IMR-90 (cell line): ENCODE measurements around the gene NRXN2. TPM values are rescaled to one million over a fixed set of nuclear protein-coding genes. Genes with fewer than 3 reads are reported as not detected.

Source experiments
- ATAC-seq: fragments of 200-7000 bp; cut with Tn5 transposase; 2 replicates; pipeline ENCODE4 v1.9.1; 2020; ENCODE audit warnings: low read depth, mild to moderate bottlenecking, moderate library complexity
- BruUV-seq: library from RNA; stranded (reverse); fragments of 400-500 nt; replicated peaks from 2 replicates; lab custom pipeline; 2021; lab: Mats Ljungman, UMichigan
- CTCF ChIA-PET: fragments of 300-600 bp; formaldehyde crosslinking; extraction: SDS; loops from one replicate; lab custom pipeline; 2021; ENCODE audit warnings: antibody characterized with exemption; lab: Yijun Ruan, JAX
- POLR2A ChIA-PET: fragments of 300-600 bp; sonication (Branson Sonifier 250); formaldehyde crosslinking; loops from one replicate; lab custom pipeline; 2022; ENCODE audit warnings: antibody characterized with exemption; ENCODE audit not compliant: unreplicated experiment; lab: Charles Lee
- DNase-seq: peaks from one replicate; pipeline ENCODE4 v3.0.0; 2013
- H2AFZ ChIP-seq: replicated peaks from 2 replicates; pipeline ENCODE3; 2013; ENCODE audit warnings: low read length, mild to moderate bottlenecking; ENCODE audit not compliant: poor library complexity
- H2AK5ac ChIP-seq: 2 replicates; pipeline ENCODE4 v1.6.1; 2013; ENCODE audit warnings: low read depth, low read length, inconsistent platforms
- H2AK9ac ChIP-seq: replicated peaks from 2 replicates; pipeline ENCODE3; 2013; ENCODE audit warnings: mild to moderate bottlenecking, low read depth, low read length, moderate library complexity; ENCODE audit not compliant: poor library complexity
- H2BK120ac ChIP-seq: 2 replicates; pipeline ENCODE4 v1.6.1; 2013; ENCODE audit warnings: low read depth, low read length, inconsistent platforms
- H2BK15ac ChIP-seq: 3 replicates; pipeline ENCODE4 v1.6.1; 2013; ENCODE audit warnings: low read depth, low read length, inconsistent platforms
- H2BK20ac ChIP-seq: 2 replicates; pipeline ENCODE4 v1.6.1; 2013; ENCODE audit warnings: low read depth, mild to moderate bottlenecking, inconsistent platforms, low read length, moderate library complexity
- H2BK5ac ChIP-seq: 2 replicates; pipeline ENCODE4 v1.6.1; 2013; ENCODE audit warnings: mild to moderate bottlenecking, low read depth, low read length, inconsistent platforms; ENCODE audit not compliant: poor library complexity, severe bottlenecking
- H3K14ac ChIP-seq: replicated peaks from 2 replicates; pipeline ENCODE4 v1.6.1; 2013; ENCODE audit warnings: low read depth, low read length, inconsistent platforms
- H3K18ac ChIP-seq: 2 replicates; pipeline ENCODE4 v1.6.1; 2013; ENCODE audit warnings: low read depth, low read length, control low read depth
- H3K23ac ChIP-seq: 2 replicates; pipeline ENCODE4 v1.6.1; 2013; ENCODE audit warnings: low read depth, low read length, inconsistent platforms
- H3K27ac ChIP-seq: 2 replicates; pipeline ENCODE4 v1.5.1; 2013; ENCODE audit warnings: mild to moderate bottlenecking, control low read depth, low read length; ENCODE audit not compliant: insufficient read depth
- H3K27me3 ChIP-seq: 2 replicates; pipeline ENCODE4 v1.6.1; 2013; ENCODE audit warnings: low read length; ENCODE audit not compliant: control insufficient read depth, insufficient read depth
- H3K36me3 ChIP-seq: 2 replicates; pipeline ENCODE4 v1.6.1; 2013; ENCODE audit warnings: low read length, mixed read lengths; ENCODE audit not compliant: control insufficient read depth, insufficient read depth
- H3K4ac ChIP-seq: 2 replicates; pipeline ENCODE4 v1.6.1; 2013; ENCODE audit warnings: low read depth, low read length, inconsistent platforms
- H3K4me1 ChIP-seq: 2 replicates; pipeline ENCODE4 v1.6.1; 2013; ENCODE audit warnings: low read length, mixed read lengths; ENCODE audit not compliant: control insufficient read depth, insufficient read depth
- H3K4me2 ChIP-seq: 2 replicates; pipeline ENCODE4 v1.6.1; 2013; ENCODE audit warnings: low read depth, mild to moderate bottlenecking, control low read depth, low read length, moderate library complexity
- H3K4me3 ChIP-seq: 2 replicates; pipeline ENCODE4 v1.5.1; 2013; ENCODE audit warnings: low read depth, mild to moderate bottlenecking, control low read depth, low read length, moderate library complexity; ENCODE audit not compliant: insufficient read depth
- H3K56ac ChIP-seq: 2 replicates; pipeline ENCODE4 v1.6.1; 2013; ENCODE audit warnings: low read length, inconsistent platforms; ENCODE audit not compliant: insufficient read depth; ENCODE audit errors: extremely low read depth
- H3K79me1 ChIP-seq, 2 experiments: 2 replicates each; pipeline ENCODE4 v1.6.1; 2013; ENCODE audit warnings: low read length in 2 of 2, inconsistent platforms in 1 of 2, low read depth in 1 of 2
- H3K9ac ChIP-seq: 2 replicates; pipeline ENCODE4 v1.6.1; 2013; ENCODE audit warnings: low read depth, low read length, control low read depth
- H3K9me1 ChIP-seq: 2 replicates; pipeline ENCODE4 v1.6.1; 2013; ENCODE audit warnings: low read length, inconsistent platforms; ENCODE audit not compliant: insufficient read depth
- H3K9me3 ChIP-seq: 2 replicates; pipeline ENCODE4 v1.6.1; 2013; ENCODE audit warnings: low read length; ENCODE audit not compliant: control insufficient read depth, insufficient read depth
- H4K20me1 ChIP-seq: 2 replicates; pipeline ENCODE4 v1.6.1; 2013; ENCODE audit warnings: low read length, inconsistent platforms; ENCODE audit not compliant: insufficient read depth
- H4K5ac ChIP-seq: 2 replicates; pipeline ENCODE4 v1.6.1; 2013; ENCODE audit warnings: mild to moderate bottlenecking, low read depth, low read length, control low read depth
- H4K8ac ChIP-seq, 2 experiments: 2 replicates each; pipeline ENCODE4 v1.6.1; 2013; ENCODE audit warnings: low read depth in 2 of 2, low read length in 2 of 2, control low read depth in 1 of 2, inconsistent platforms in 1 of 2
- H4K91ac ChIP-seq: 2 replicates; pipeline ENCODE4 v1.6.1; 2013; ENCODE audit warnings: low read depth, low read length, inconsistent platforms; ENCODE audit not compliant: insufficient read depth
- BHLHE40 ChIP-seq: fragments of 150-350 bp; IDR thresholded peaks from 2 replicates; pipeline ENCODE4 v1.6.1; 2016; ENCODE audit warnings: mild to moderate bottlenecking, low read depth, low read length
- CTCF ChIP-seq: conservative IDR thresholded peaks from 2 replicates; pipeline ENCODE4 v1.5.1; 2012; ENCODE audit warnings: mild to moderate bottlenecking, low read depth, low read length, improper control_type of control experiment
- FOS ChIP-seq: fragments of 150-350 bp; IDR thresholded peaks from 2 replicates; pipeline ENCODE4 v1.6.1; 2016; ENCODE audit warnings: low read depth, low read length
- MXI1 ChIP-seq: IDR thresholded peaks from 2 replicates; pipeline ENCODE4 v1.6.1; 2012; ENCODE audit warnings: low read depth, mild to moderate bottlenecking, low read length, moderate library complexity, borderline replicate concordance
- RFX5 ChIP-seq: IDR thresholded peaks from 2 replicates; pipeline ENCODE4 v1.8.0; 2012; ENCODE audit warnings: low read depth, mild to moderate bottlenecking, low read length, moderate library complexity
- SMC3 ChIP-seq: fragments of 150-350 bp; IDR thresholded peaks from 2 replicates; pipeline ENCODE4 v1.6.1; 2016; ENCODE audit warnings: low read depth, mild to moderate bottlenecking, antibody characterized with exemption, low read length, moderate library complexity
- WGBS, 2 experiments: methylation state at CpG; one replicate each; pipeline versions ENCODE4 v1.1.5 to v1.1.7; 2013; ENCODE audit warnings: missing lambda C conversion rate in 2 of 2; ENCODE audit not compliant: insufficient read length in 1 of 2; ENCODE audit errors: extremely low coverage in 2 of 2; 5-methylcytosine and 5-hydroxymethylcytosine counted together
- dilution Hi-C: fragments of 300-500 bp; cut with HindIII; formaldehyde crosslinking; loops from one replicate; pipeline ENCODE4 v1.14.3; 2018; ENCODE audit warnings: low sequenced_read_pairs; ENCODE audit not compliant: unreplicated experiment
- in situ Hi-C: fragments of 300-500 bp; cut with MboI; formaldehyde crosslinking; loops from 3 replicates; pipeline ENCODE4 v1.14.3; 2019; ENCODE audit warnings: low sequenced_read_pairs, inconsistent platforms, mixed read lengths
- intact Hi-C: fragments of 100-400 bp; cut with micrococcal nuclease; formaldehyde crosslinking; loops from 2 replicates; pipeline ENCODE4 v1.10.0; 2022
- polyA plus RNA-seq, 3 experiments: library from polyadenylated mRNA; depleted of rRNA; stranded (reverse); fragments of >200 nt; gene quantifications; 2 replicates each; pipeline ENCODE4 v1.2.3, GENCODE V29; 2012; ENCODE audit warnings: low replicate concordance in 1 of 3
- total RNA-seq: library from RNA; depleted of rRNA; stranded (reverse); fragments of >200 nt; gene quantifications from 2 replicates; pipeline ENCODE4 v1.2.3, GENCODE V29; 2012

The NRXN2 gene
- total and polyA plus RNA-seq, 2 of the 4 experiments (the other 2 are of a cell fraction) = 0.18 to 0.22 TPM

- H3K36me3 ChIP-seq = no peaks in the 10 kb centered on the region
- H3K27me3 ChIP-seq = peaks cover 91% of the 10 kb centered on the region
- H3K4me1 ChIP-seq = no peaks in the 10 kb centered on the region
- H2BK120ac ChIP-seq = no peak overlapping the region
- H2BK5ac ChIP-seq = no peak overlapping the region
- H4K20me1 ChIP-seq = no peaks in the 10 kb centered on the region
- H2AK9ac ChIP-seq = no peak overlapping the region
- H3K14ac ChIP-seq = no peak overlapping the region
- intact Hi-C loops (no loop called here), dilution Hi-C loops (no loop called here), in situ Hi-C loops (no loop called here)
- DNase-seq (no peak), ATAC-seq (no peak)
- H3K4me2 ChIP-seq = no peak overlapping the region
- no peak overlapping the region for H4K5ac ChIP-seq
- 0% methylated on average over 4 of the region's 5 CpGs; no CpG with 5 or more reads in 1 of the 2 experiments for WGBS, 2 experiments
- H4K8ac ChIP-seq = no peak overlapping the region
- TF ChIP-seq CTCF (no peak), MXI1 (no peak), RFX5 (no peak), FOS (no peak), SMC3 (no peak), BHLHE40 (no peak)
- H3K9me1 ChIP-seq = 0 out of 2 replicates have a peak, but pooled peaks cover 2% of the 10 kb centered on the region
- no peak overlapping the region for H3K27ac ChIP-seq
- H3K4ac ChIP-seq = no peak overlapping the region
- CTCF ChIA-PET = no interaction called here
- H4K91ac ChIP-seq = no peak overlapping the region
- H3K79me1 ChIP-seq = no peaks in the 10 kb centered on the region
- no peak overlapping the region for H2AFZ ChIP-seq
- H2BK20ac ChIP-seq = no peak overlapping the region
- H2AK5ac ChIP-seq = no peak overlapping the region
- no peak overlapping the region for H3K18ac ChIP-seq
- no peak overlapping the region for H2BK15ac ChIP-seq
- BruUV-seq = no TSS peak
- H3K9ac ChIP-seq = no peak overlapping the region
- no peak overlapping the region for H3K4me3 ChIP-seq
- no peak overlapping the region for H3K56ac ChIP-seq
- H3K9me3 ChIP-seq = no peaks in the 10 kb centered on the region
- no peak overlapping the region for H3K23ac ChIP-seq
- POLR2A ChIA-PET = no interaction called here
Observed at GRCh38 chr11:64694821-64695365, 28.1 kb downstream of the NRXN2 start.
